Fibroblast of lung (primary cell): ENCODE data around the gene GID8.

Source experiments
- CTCF ChIP-seq, 2 donors: IDR thresholded peaks in 1 of 2; conservative IDR thresholded peaks in 1 of 2; 1 replicate in 1 of 2; 2 replicates in 1 of 2; pipeline ENCODE4 v1.5.1; 2011 to 2012; ENCODE audit warnings: low read length in 2 of 2, control low read depth in 1 of 2, inconsistent platforms in 1 of 2, low read depth in 1 of 2, mild to moderate bottlenecking in 1 of 2
- EZH2 ChIP-seq: IDR thresholded peaks from 2 replicates; pipeline ENCODE4 v1.5.1; 2012; ENCODE audit warnings: low read length, control low read depth, mild to moderate bottlenecking; ENCODE audit errors: missing control alignments

- TF ChIP-seq CTCF (conservative IDR thresholded peaks at IDR 0.05 in 1 of 2, IDR thresholded peaks at IDR 0.05 in 1 of 2; ENCODE audit: low read depth in 1 of 2, low read length in 2 of 2) (no peak), EZH2 (no peak)
Observed at GRCh38 chr20:62949153-62949821, 11.3 kb downstream of the GID8 start.
